ENCODE measurements around the gene NPPC.

NPPC gene

GRCh38 chr2:231926761-231927565 is 767 bp upstream of the NPPC start:
- H3K36me3 ChIP-seq (ENCODE audit: control insufficient read depth, low read length), result no peaks in the 10 kb centered on the region
- H3K79me2 ChIP-seq (ENCODE audit: control insufficient read depth, low read length), result no peaks in the 10 kb centered on the region
- H3K9me3 ChIP-seq (ENCODE audit: control insufficient read depth, insufficient read depth, low read length), result no peaks in the 10 kb centered on the region
- peaks cover 24% of the 10 kb centered on the region for H3K4me1 ChIP-seq (ENCODE audit: control insufficient read depth, low read length)
- H4K20me1 ChIP-seq (ENCODE audit: control insufficient read depth, insufficient read depth, low read depth, low read length), result peaks cover 4% of the 10 kb centered on the region
- H3K9me2 ChIP-seq (replicated peaks; ENCODE audit: control insufficient read depth, low read length), result no peaks in the 10 kb centered on the region
- no peak for TF ChIP-seq EZH2phosphoT487 (IDR thresholded peaks at IDR 0.05; ENCODE audit: borderline replicate concordance, low read length)
- TF ChIP-seq, protein P1, sequence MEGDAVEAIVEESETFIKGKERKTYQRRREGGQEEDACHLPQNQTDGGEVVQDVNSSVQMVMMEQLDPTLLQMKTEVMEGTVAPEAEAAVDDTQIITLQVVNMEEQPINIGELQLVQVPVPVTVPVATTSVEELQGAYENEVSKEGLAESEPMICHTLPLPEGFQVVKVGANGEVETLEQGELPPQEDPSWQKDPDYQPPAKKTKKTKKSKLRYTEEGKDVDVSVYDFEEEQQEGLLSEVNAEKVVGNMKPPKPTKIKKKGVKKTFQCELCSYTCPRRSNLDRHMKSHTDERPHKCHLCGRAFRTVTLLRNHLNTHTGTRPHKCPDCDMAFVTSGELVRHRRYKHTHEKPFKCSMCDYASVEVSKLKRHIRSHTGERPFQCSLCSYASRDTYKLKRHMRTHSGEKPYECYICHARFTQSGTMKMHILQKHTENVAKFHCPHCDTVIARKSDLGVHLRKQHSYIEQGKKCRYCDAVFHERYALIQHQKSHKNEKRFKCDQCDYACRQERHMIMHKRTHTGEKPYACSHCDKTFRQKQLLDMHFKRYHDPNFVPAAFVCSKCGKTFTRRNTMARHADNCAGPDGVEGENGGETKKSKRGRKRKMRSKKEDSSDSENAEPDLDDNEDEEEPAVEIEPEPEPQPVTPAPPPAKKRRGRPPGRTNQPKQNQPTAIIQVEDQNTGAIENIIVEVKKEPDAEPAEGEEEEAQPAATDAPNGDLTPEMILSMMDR (IDR thresholded peaks at IDR 0.05; ENCODE audit: low read depth, low read length, poor library complexity, severe bottlenecking), result no peak
- H3K4me2 ChIP-seq (ENCODE audit: low read length), result peak overlapping the region; percentile 67
- H3K4me3 ChIP-seq (ENCODE audit: low read length), result peak overlapping the region; percentile 74
- H3K27ac ChIP-seq (ENCODE audit: low read depth, low read length), result no peak overlapping the region
- peaks cover 76% of the 10 kb centered on the region for H3K27me3 ChIP-seq (ENCODE audit: control insufficient read depth, low read length)
- no peaks in the 10 kb centered on the region for H3F3A ChIP-seq (ENCODE audit: control insufficient read depth, insufficient read depth)

GRCh38 chr2:231925303-231926179 is 655 bp downstream of the NPPC start:
- Histone ChIP-seq H3K4me2 (ENCODE audit: low read length) (peak overlapping the region; percentile 67), H3K27me3 (ENCODE audit: control insufficient read depth, low read length) (peaks cover 67% of the 10 kb centered on the region), H3K9me3 (ENCODE audit: control insufficient read depth, insufficient read depth, low read length) (no peaks in the 10 kb centered on the region), H3K4me1 (ENCODE audit: control insufficient read depth, low read length) (peaks cover 24% of the 10 kb centered on the region), H3K79me2 (ENCODE audit: control insufficient read depth, low read length) (no peaks in the 10 kb centered on the region), H3K27ac (ENCODE audit: low read depth, low read length) (no peak overlapping the region), H3K36me3 (ENCODE audit: control insufficient read depth, low read length) (no peaks in the 10 kb centered on the region), H3K4me3 (ENCODE audit: low read length) (peak overlapping the region; percentile 74), H3K9me2 (replicated peaks; ENCODE audit: control insufficient read depth, low read length) (no peaks in the 10 kb centered on the region), H4K20me1 (ENCODE audit: control insufficient read depth, insufficient read depth, low read depth, low read length) (peaks cover 4% of the 10 kb centered on the region), H3F3A (ENCODE audit: control insufficient read depth, insufficient read depth) (no peaks in the 10 kb centered on the region)
- TF ChIP-seq, protein P1 (IDR thresholded peaks at IDR 0.05; ENCODE audit: low read depth, low read length, poor library complexity, severe bottlenecking), result peak; percentile 86
- no peak for TF ChIP-seq EZH2phosphoT487 (IDR thresholded peaks at IDR 0.05; ENCODE audit: borderline replicate concordance, low read length)

GRCh38 chr2:231924889-231925275 is 1.3 kb downstream of the NPPC start:
- peak overlapping the region; percentile 67 for H3K4me2 ChIP-seq (ENCODE audit: low read length)
- peak overlapping the region; percentile 74 for H3K4me3 ChIP-seq (ENCODE audit: low read length)

More at GRCh38 chr2:231924889-231925275, 1.3 kb downstream of the NPPC start:
- no peaks in the 10 kb centered on the region for H3K9me3 ChIP-seq (ENCODE audit: control insufficient read depth, insufficient read depth, low read length)
- H3K4me1 ChIP-seq (ENCODE audit: control insufficient read depth, low read length), result peaks cover 24% of the 10 kb centered on the region
- no peaks in the 10 kb centered on the region for H3K79me2 ChIP-seq (ENCODE audit: control insufficient read depth, low read length)
- no peaks in the 10 kb centered on the region for H3K36me3 ChIP-seq (ENCODE audit: control insufficient read depth, low read length)
- H3K27me3 ChIP-seq (ENCODE audit: control insufficient read depth, low read length), result peaks cover 65% of the 10 kb centered on the region
- H3K27ac ChIP-seq (ENCODE audit: low read depth, low read length), result no peak overlapping the region
- H3K9me2 ChIP-seq (replicated peaks; ENCODE audit: control insufficient read depth, low read length), result no peaks in the 10 kb centered on the region
- TF ChIP-seq EZH2phosphoT487 (IDR thresholded peaks at IDR 0.05; ENCODE audit: borderline replicate concordance, low read length), result no peak
- TF ChIP-seq, protein P1 (IDR thresholded peaks at IDR 0.05; ENCODE audit: low read depth, low read length, poor library complexity, severe bottlenecking), result no peak
- H3F3A ChIP-seq (ENCODE audit: control insufficient read depth, insufficient read depth), result no peaks in the 10 kb centered on the region
- peaks cover 4% of the 10 kb centered on the region for H4K20me1 ChIP-seq (ENCODE audit: control insufficient read depth, insufficient read depth, low read depth, low read length)
